ENCODE results near the gene PTPRN2. TPM values are rescaled to one million over a fixed set of nuclear protein-coding genes. Genes with fewer than 3 reads are reported as not detected.

Gene PTPRN2
- total and polyA plus RNA-seq, 2 of the 8 experiments (the other 6 are each of a cell fraction or from before 2014, with no cell fraction given) = 2.6 to 4.5 TPM

DNA sequence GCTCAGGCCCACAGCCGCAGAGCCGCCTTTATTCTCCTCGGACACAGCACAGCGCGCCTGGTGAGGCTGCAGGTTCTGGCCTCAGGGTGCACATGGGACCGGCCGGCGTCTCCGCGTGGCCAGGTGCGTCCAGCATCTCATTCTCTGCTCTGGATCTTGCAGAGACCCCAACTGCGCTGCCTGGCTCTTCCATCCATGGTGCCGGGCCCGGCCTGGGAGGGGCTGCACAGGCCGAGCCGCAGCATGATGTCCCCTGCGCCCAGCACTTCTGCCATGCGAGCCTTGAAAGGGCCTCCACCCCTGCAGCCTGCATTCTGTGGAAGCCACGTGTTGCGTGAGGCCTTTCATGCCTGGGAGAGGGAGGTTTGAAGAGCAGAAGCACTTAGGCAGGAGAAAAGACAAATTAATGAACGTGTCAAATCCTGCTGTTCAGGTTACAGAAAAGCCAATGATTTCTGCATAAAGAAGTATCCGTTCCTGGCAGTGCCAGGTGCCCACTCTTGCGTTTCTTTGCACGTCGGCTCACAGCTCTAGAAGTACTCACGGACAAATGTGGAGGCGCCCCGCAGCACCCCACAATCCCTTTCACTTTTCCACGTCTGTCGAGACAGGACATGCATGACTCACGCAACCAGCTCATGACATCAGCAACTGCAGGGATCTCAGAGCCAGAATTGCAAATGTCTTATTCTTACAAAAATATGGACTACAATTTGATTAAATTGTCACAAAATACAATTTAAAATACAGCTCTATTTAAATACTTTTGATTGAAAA is 679.4 kb downstream of the PTPRN2 start:
- WGBS, 2 experiments (ENCODE audit: extremely low coverage in 1 of 2, insufficient coverage in 1 of 2, insufficient read length in 1 of 2, insufficient replicate concordance in 2 of 2, low coverage in 1 of 2, low lambda C conversion rate in 2 of 2, missing lambda C conversion rate in 1 of 2) = 91% methylated on average over 24 of the region's 31 CpGs; no CpG with 5 or more reads in 1 of the 2 experiments
- H3K27me3 ChIP-seq (replicated peaks in 1 of 4; ENCODE audit: control insufficient read depth in 3 of 4, extremely low read depth in 1 of 4, insufficient read depth in 3 of 4, low read length in 3 of 4) = no peaks in the 10 kb centered on the region
- H3K18ac ChIP-seq (ENCODE audit: extremely low read depth, low read length) = no peak overlapping the region
- H4K5ac ChIP-seq (ENCODE audit: insufficient read length, low read depth, low read length) = no peak overlapping the region
- H3K4ac ChIP-seq (replicated peaks; ENCODE audit: insufficient read length, low read depth, low read length) = peak overlapping the region; percentile 3
- no peak overlapping the region for H2BK12ac ChIP-seq (ENCODE audit: low read depth, low read length)
- H3K56ac ChIP-seq (replicated peaks; ENCODE audit: insufficient read length, low read depth, low read length) = no peak overlapping the region
- ChIA-PET CTCF (ENCODE audit: partially characterized antibody) (interaction anchor here (0.9 to 2.1 kb wide), 4 partner anchors 11 to 69 kb away, joined by 3 to 7 read pairs (median 4); no protein-coding TSS in a partner anchor), POLR2A (ENCODE audit: partially characterized antibody) (no interaction called here)
- no peaks in the 10 kb centered on the region for H3K79me2 ChIP-seq (ENCODE audit: control insufficient read depth in 1 of 2, insufficient read depth in 2 of 2, low read length in 2 of 2)
- H2BK5ac ChIP-seq (ENCODE audit: low read depth, low read length) = no peak overlapping the region
- H3K27ac ChIP-seq (ENCODE audit: low read depth, low read length) = no peak overlapping the region
- H3K14ac ChIP-seq (ENCODE audit: insufficient read length) = no peak overlapping the region
- DNase-seq (ENCODE audit: low read depth in 1 of 2, low spot score in 2 of 2) (no peak), FAIRE-seq (no peak)
- no peaks in the 10 kb centered on the region for H3K9me3 ChIP-seq (ENCODE audit: insufficient read depth in 2 of 2, low read depth in 1 of 2, low read length in 1 of 2)
- H4K20me1 ChIP-seq (replicated peaks in 1 of 2; ENCODE audit: control insufficient read depth in 1 of 2, insufficient read depth in 2 of 2, low read length in 2 of 2) = no peaks in the 10 kb centered on the region
- H3K79me1 ChIP-seq (ENCODE audit: low read depth, low read length) = no peaks in the 10 kb centered on the region
- H3K23ac ChIP-seq (ENCODE audit: insufficient read length) = no peak overlapping the region
- no peak overlapping the region for H4K91ac ChIP-seq (replicated peaks; ENCODE audit: insufficient read length, low read length)
- H2BK20ac ChIP-seq (ENCODE audit: low read length) = no peak overlapping the region
- no peak overlapping the region for H2BK120ac ChIP-seq (replicated peaks; ENCODE audit: low read depth, low read length)
- H3K4me1 ChIP-seq (replicated peaks in 1 of 4; ENCODE audit: control insufficient read depth in 3 of 4, insufficient read depth in 4 of 4, low read length in 3 of 4) = peaks cover 7 to 19% (median 13%) of the 10 kb centered on the region in 4 experiments; a peak in 6 of 7 replicates
- no peak overlapping the region for H3K4me2 ChIP-seq (ENCODE audit: insufficient read depth in 1 of 2, low read depth in 2 of 2, low read length in 2 of 2)
- H3K4me3 ChIP-seq (ENCODE audit: extremely low read depth in 1 of 4, insufficient read depth in 2 of 4, low read depth in 3 of 4, low read length in 4 of 4) = no peak overlapping the region
- H2AK5ac ChIP-seq (ENCODE audit: low read depth, low read length) = no peak overlapping the region; the same call in 1 of the 2 replicates
- no peaks in the 10 kb centered on the region for H3K23me2 ChIP-seq (ENCODE audit: low read depth, low read length)
- H4K8ac ChIP-seq (ENCODE audit: extremely low read depth, insufficient read depth, low read length) = no peak overlapping the region
- no peak overlapping the region for H2BK15ac ChIP-seq (ENCODE audit: low read length)
- H3K9ac ChIP-seq (replicated peaks in 1 of 4; ENCODE audit: extremely low read depth in 1 of 4, low read depth in 3 of 4, low read length in 3 of 4) = no peak overlapping the region
- H3K36me3 ChIP-seq (ENCODE audit: control insufficient read depth in 2 of 4, insufficient read depth in 4 of 4, low read length in 3 of 4) = no peaks in the 10 kb centered on the region
- H2AFZ ChIP-seq (ENCODE audit: low read length) = no peak overlapping the region
- no peak for TF ChIP-seq SUZ12 (IDR thresholded peaks at IDR 0.05; ENCODE audit: low read length)
- no peak for TF ChIP-seq TEAD4 (IDR thresholded peaks at IDR 0.05; ENCODE audit: low read depth, low read length)
- no peak for TF ChIP-seq JUN (IDR thresholded peaks at IDR 0.05; ENCODE audit: low read depth, low read length)
- no peak for TF ChIP-seq GABPA (IDR thresholded peaks at IDR 0.05; ENCODE audit: borderline replicate concordance, insufficient read depth, low read length)
- no peak for TF ChIP-seq NANOG (IDR thresholded peaks at IDR 0.05; ENCODE audit: insufficient read depth, low read depth, low read length, poor library complexity, severe bottlenecking)
- TF ChIP-seq SIRT6 (IDR thresholded peaks at IDR 0.05; ENCODE audit: low read length) = no peak
- TF ChIP-seq RBBP5 (IDR thresholded peaks at IDR 0.05; ENCODE audit: borderline replicate concordance, low read depth, low read length) = no peak
- TF ChIP-seq EZH2 (IDR thresholded peaks at IDR 0.05; ENCODE audit: low read depth, low read length, severe bottlenecking) = no peak

Measured in H1 (cell line).